IMR-90 (cell line): ENCODE measurements around the gene STUM. TPM values are rescaled to one million over a fixed set of nuclear protein-coding genes. Genes with fewer than 3 reads are reported as not detected.
A peak's percentile ranks its signal among the peaks of the same experiment; 100 is the strongest.

Experiments used
- ATAC-seq: fragments of 200-7000 bp; cut with Tn5 transposase; 2 replicates; pipeline ENCODE4 v1.9.1; 2020; ENCODE audit warnings: low read depth, mild to moderate bottlenecking, moderate library complexity
- BruUV-seq: library from RNA; stranded (reverse); fragments of 400-500 nt; replicated peaks from 2 replicates; lab custom pipeline; 2021; lab: Mats Ljungman, UMichigan
- CTCF ChIA-PET: fragments of 300-600 bp; formaldehyde crosslinking; extraction: SDS; loops from one replicate; lab custom pipeline; 2021; ENCODE audit warnings: antibody characterized with exemption; lab: Yijun Ruan, JAX
- POLR2A ChIA-PET: fragments of 300-600 bp; sonication (Branson Sonifier 250); formaldehyde crosslinking; loops from one replicate; lab custom pipeline; 2022; ENCODE audit warnings: antibody characterized with exemption; ENCODE audit not compliant: unreplicated experiment; lab: Charles Lee
- DNase-seq: peaks from one replicate; pipeline ENCODE4 v3.0.0; 2013
- H2AFZ ChIP-seq: replicated peaks from 2 replicates; pipeline ENCODE3; 2013; ENCODE audit warnings: low read length, mild to moderate bottlenecking; ENCODE audit not compliant: poor library complexity
- H2AK5ac ChIP-seq: 2 replicates; pipeline ENCODE4 v1.6.1; 2013; ENCODE audit warnings: low read depth, low read length, inconsistent platforms
- H2AK9ac ChIP-seq: replicated peaks from 2 replicates; pipeline ENCODE3; 2013; ENCODE audit warnings: mild to moderate bottlenecking, low read depth, low read length, moderate library complexity; ENCODE audit not compliant: poor library complexity
- H2BK120ac ChIP-seq: 2 replicates; pipeline ENCODE4 v1.6.1; 2013; ENCODE audit warnings: low read depth, low read length, inconsistent platforms
- H2BK15ac ChIP-seq: 3 replicates; pipeline ENCODE4 v1.6.1; 2013; ENCODE audit warnings: low read depth, low read length, inconsistent platforms
- H2BK20ac ChIP-seq: 2 replicates; pipeline ENCODE4 v1.6.1; 2013; ENCODE audit warnings: low read depth, mild to moderate bottlenecking, inconsistent platforms, low read length, moderate library complexity
- H2BK5ac ChIP-seq: 2 replicates; pipeline ENCODE4 v1.6.1; 2013; ENCODE audit warnings: mild to moderate bottlenecking, low read depth, low read length, inconsistent platforms; ENCODE audit not compliant: poor library complexity, severe bottlenecking
- H3K14ac ChIP-seq: replicated peaks from 2 replicates; pipeline ENCODE4 v1.6.1; 2013; ENCODE audit warnings: low read depth, low read length, inconsistent platforms
- H3K18ac ChIP-seq: 2 replicates; pipeline ENCODE4 v1.6.1; 2013; ENCODE audit warnings: low read depth, low read length, control low read depth
- H3K23ac ChIP-seq: 2 replicates; pipeline ENCODE4 v1.6.1; 2013; ENCODE audit warnings: low read depth, low read length, inconsistent platforms
- H3K27ac ChIP-seq: 2 replicates; pipeline ENCODE4 v1.5.1; 2013; ENCODE audit warnings: mild to moderate bottlenecking, control low read depth, low read length; ENCODE audit not compliant: insufficient read depth
- H3K27me3 ChIP-seq: 2 replicates; pipeline ENCODE4 v1.6.1; 2013; ENCODE audit warnings: low read length; ENCODE audit not compliant: control insufficient read depth, insufficient read depth
- H3K36me3 ChIP-seq: 2 replicates; pipeline ENCODE4 v1.6.1; 2013; ENCODE audit warnings: low read length, mixed read lengths; ENCODE audit not compliant: control insufficient read depth, insufficient read depth
- H3K4ac ChIP-seq: 2 replicates; pipeline ENCODE4 v1.6.1; 2013; ENCODE audit warnings: low read depth, low read length, inconsistent platforms
- H3K4me1 ChIP-seq: 2 replicates; pipeline ENCODE4 v1.6.1; 2013; ENCODE audit warnings: low read length, mixed read lengths; ENCODE audit not compliant: control insufficient read depth, insufficient read depth
- H3K4me2 ChIP-seq: 2 replicates; pipeline ENCODE4 v1.6.1; 2013; ENCODE audit warnings: low read depth, mild to moderate bottlenecking, control low read depth, low read length, moderate library complexity
- H3K4me3 ChIP-seq: 2 replicates; pipeline ENCODE4 v1.5.1; 2013; ENCODE audit warnings: low read depth, mild to moderate bottlenecking, control low read depth, low read length, moderate library complexity; ENCODE audit not compliant: insufficient read depth
- H3K56ac ChIP-seq: 2 replicates; pipeline ENCODE4 v1.6.1; 2013; ENCODE audit warnings: low read length, inconsistent platforms; ENCODE audit not compliant: insufficient read depth; ENCODE audit errors: extremely low read depth
- H3K79me1 ChIP-seq, 2 experiments: 2 replicates each; pipeline ENCODE4 v1.6.1; 2013; ENCODE audit warnings: low read length in 2 of 2, inconsistent platforms in 1 of 2, low read depth in 1 of 2
- H3K9ac ChIP-seq: 2 replicates; pipeline ENCODE4 v1.6.1; 2013; ENCODE audit warnings: low read depth, low read length, control low read depth
- H3K9me1 ChIP-seq: 2 replicates; pipeline ENCODE4 v1.6.1; 2013; ENCODE audit warnings: low read length, inconsistent platforms; ENCODE audit not compliant: insufficient read depth
- H3K9me3 ChIP-seq: 2 replicates; pipeline ENCODE4 v1.6.1; 2013; ENCODE audit warnings: low read length; ENCODE audit not compliant: control insufficient read depth, insufficient read depth
- H4K20me1 ChIP-seq: 2 replicates; pipeline ENCODE4 v1.6.1; 2013; ENCODE audit warnings: low read length, inconsistent platforms; ENCODE audit not compliant: insufficient read depth
- H4K5ac ChIP-seq: 2 replicates; pipeline ENCODE4 v1.6.1; 2013; ENCODE audit warnings: mild to moderate bottlenecking, low read depth, low read length, control low read depth
- H4K8ac ChIP-seq, 2 experiments: 2 replicates each; pipeline ENCODE4 v1.6.1; 2013; ENCODE audit warnings: low read depth in 2 of 2, low read length in 2 of 2, control low read depth in 1 of 2, inconsistent platforms in 1 of 2
- H4K91ac ChIP-seq: 2 replicates; pipeline ENCODE4 v1.6.1; 2013; ENCODE audit warnings: low read depth, low read length, inconsistent platforms; ENCODE audit not compliant: insufficient read depth
- BHLHE40 ChIP-seq: fragments of 150-350 bp; IDR thresholded peaks from 2 replicates; pipeline ENCODE4 v1.6.1; 2016; ENCODE audit warnings: mild to moderate bottlenecking, low read depth, low read length
- CEBPB ChIP-seq: IDR thresholded peaks from 2 replicates; pipeline ENCODE4 v1.6.1; 2012; ENCODE audit warnings: low read depth, low read length, improper control_type of control experiment
- CHD1 ChIP-seq: IDR thresholded peaks from 2 replicates; pipeline ENCODE4 v1.6.1; 2012; ENCODE audit warnings: low read depth, low read length, improper control_type of control experiment
- CTCF ChIP-seq: conservative IDR thresholded peaks from 2 replicates; pipeline ENCODE4 v1.5.1; 2012; ENCODE audit warnings: mild to moderate bottlenecking, low read depth, low read length, improper control_type of control experiment
- ELK1 ChIP-seq: fragments of 150-350 bp; IDR thresholded peaks from 2 replicates; pipeline ENCODE4 v1.6.1; 2016; ENCODE audit warnings: low read depth, mild to moderate bottlenecking, low read length, moderate library complexity, borderline replicate concordance
- FOS ChIP-seq: fragments of 150-350 bp; IDR thresholded peaks from 2 replicates; pipeline ENCODE4 v1.6.1; 2016; ENCODE audit warnings: low read depth, low read length
- MAFK ChIP-seq: IDR thresholded peaks from 2 replicates; pipeline ENCODE4 v1.6.1; 2012; ENCODE audit warnings: low read depth, low read length, improper control_type of control experiment
- MAZ ChIP-seq: IDR thresholded peaks from 2 replicates; pipeline ENCODE4 v1.6.1; 2012; ENCODE audit warnings: low read depth, mild to moderate bottlenecking, low read length, improper control_type of control experiment, moderate library complexity, borderline replicate concordance
- MXI1 ChIP-seq: IDR thresholded peaks from 2 replicates; pipeline ENCODE4 v1.6.1; 2012; ENCODE audit warnings: low read depth, mild to moderate bottlenecking, low read length, moderate library complexity, borderline replicate concordance
- NFE2L2 ChIP-seq: fragments of 150-350 bp; IDR thresholded peaks from 2 replicates; pipeline ENCODE4 v1.6.1; 2016; ENCODE audit warnings: low read depth, mild to moderate bottlenecking, low read length
- POLR2A ChIP-seq: IDR thresholded peaks from 2 replicates; pipeline ENCODE4 v1.6.1; 2012; ENCODE audit warnings: mild to moderate bottlenecking, low read depth, low read length
- RAD21 ChIP-seq: IDR thresholded peaks from 2 replicates; pipeline ENCODE4 v1.6.1; 2012; ENCODE audit warnings: low read length, improper control_type of control experiment
- RCOR1 ChIP-seq: IDR thresholded peaks from 2 replicates; pipeline ENCODE4 v1.6.1; 2012; ENCODE audit warnings: mild to moderate bottlenecking, low read length, improper control_type of control experiment; ENCODE audit not compliant: insufficient replicate concordance
- RFX5 ChIP-seq: IDR thresholded peaks from 2 replicates; pipeline ENCODE4 v1.8.0; 2012; ENCODE audit warnings: low read depth, mild to moderate bottlenecking, low read length, moderate library complexity
- SMC3 ChIP-seq: fragments of 150-350 bp; IDR thresholded peaks from 2 replicates; pipeline ENCODE4 v1.6.1; 2016; ENCODE audit warnings: low read depth, mild to moderate bottlenecking, antibody characterized with exemption, low read length, moderate library complexity
- USF2 ChIP-seq: fragments of 150-350 bp; IDR thresholded peaks from 2 replicates; pipeline ENCODE4 v1.6.1; 2017; ENCODE audit warnings: mild to moderate bottlenecking, antibody characterized with exemption, low read length, low read depth
- WGBS, 2 experiments: methylation state at CpG; one replicate each; pipeline versions ENCODE4 v1.1.5 to v1.1.7; 2013; ENCODE audit warnings: missing lambda C conversion rate in 2 of 2; ENCODE audit not compliant: insufficient read length in 1 of 2; ENCODE audit errors: extremely low coverage in 2 of 2; 5-methylcytosine and 5-hydroxymethylcytosine counted together
- dilution Hi-C: fragments of 300-500 bp; cut with HindIII; formaldehyde crosslinking; loops from one replicate; pipeline ENCODE4 v1.14.3; 2018; ENCODE audit warnings: low sequenced_read_pairs; ENCODE audit not compliant: unreplicated experiment
- in situ Hi-C: fragments of 300-500 bp; cut with MboI; formaldehyde crosslinking; loops from 3 replicates; pipeline ENCODE4 v1.14.3; 2019; ENCODE audit warnings: low sequenced_read_pairs, inconsistent platforms, mixed read lengths
- intact Hi-C: fragments of 100-400 bp; cut with micrococcal nuclease; formaldehyde crosslinking; loops from 2 replicates; pipeline ENCODE4 v1.10.0; 2022
- polyA plus RNA-seq, 3 experiments: library from polyadenylated mRNA; depleted of rRNA; stranded (reverse); fragments of >200 nt; gene quantifications; 2 replicates each; pipeline ENCODE4 v1.2.3, GENCODE V29; 2012; ENCODE audit warnings: low replicate concordance in 1 of 3
- total RNA-seq: library from RNA; depleted of rRNA; stranded (reverse); fragments of >200 nt; gene quantifications from 2 replicates; pipeline ENCODE4 v1.2.3, GENCODE V29; 2012

Gene STUM
- total and polyA plus RNA-seq, 2 of the 4 experiments (the other 2 are of a cell fraction): not detected

- Histone ChIP-seq H3K27me3 (peaks cover 1% of the 10 kb centered on the region), H3K9ac (no peak overlapping the region), H2AK5ac (no peak overlapping the region), H2BK15ac (no peak overlapping the region), H3K56ac (no peak overlapping the region), H3K4me3 (no peak overlapping the region), H2BK120ac (no peak overlapping the region), H3K27ac (no peak overlapping the region), H3K9me1 (no peaks in the 10 kb centered on the region), H2BK5ac (no peak overlapping the region), H3K36me3 (no peaks in the 10 kb centered on the region), H3K4me1 (no peaks in the 10 kb centered on the region), H2AFZ (peak overlapping the region; percentile 68), H3K4me2 (peak overlapping the region; percentile 45), H3K18ac (no peak overlapping the region), H4K20me1 (no peaks in the 10 kb centered on the region), H3K79me1 (no peaks in the 10 kb centered on the region), H2AK9ac (peak overlapping the region; percentile 10), H2BK20ac (no peak overlapping the region), H3K23ac (no peak overlapping the region), H4K91ac (no peak overlapping the region), H3K14ac (no peak overlapping the region), H4K5ac (no peak overlapping the region), H3K9me3 (peaks cover 2% of the 10 kb centered on the region; the same call in 1 of the 2 replicates), H4K8ac (no peak overlapping the region), H3K4ac (no peak overlapping the region)
- intact Hi-C loops (loop anchor here (2.0 to 5.0 kb wide), 3 partner anchors 79 to 811 kb away; partner anchors contain the start of gene STUM), in situ Hi-C loops (no loop called here), dilution Hi-C loops (no loop called here)
- ATAC-seq (peak; percentile 98), DNase-seq (peak; percentile 59)
- ChIA-PET CTCF (interaction anchor here (0.6 to 1.3 kb wide), 13 partner anchors 13 to 442 kb away, joined by 3 to 8 read pairs (median 4); partner anchors contain the start of gene ITPKB), POLR2A (no interaction called here)
- WGBS, 2 experiments: 0% methylated on average over 1 of the region's 11 CpGs; no CpG with 5 or more reads in 1 of the 2 experiments
- no peak for TF ChIP-seq RFX5
- TF ChIP-seq BHLHE40: peak; percentile 97
- TF ChIP-seq MAZ: no peak
- peak; percentile 88 for TF ChIP-seq USF2
- TF ChIP-seq MXI1: peak; percentile 89
- TF ChIP-seq FOS: no peak
- no peak for TF ChIP-seq CEBPB
- no peak for TF ChIP-seq MAFK
- TF ChIP-seq ELK1: no peak
- peak; percentile 89 for TF ChIP-seq CTCF
- no peak for TF ChIP-seq POLR2A
- no peak for TF ChIP-seq RCOR1
- TF ChIP-seq CHD1: no peak
- peak; percentile 76 for TF ChIP-seq SMC3
- no peak for TF ChIP-seq NFE2L2
- TF ChIP-seq RAD21: peak; percentile 78
- BruUV-seq: no TSS peak
Measured at GRCh38 chr1:226626577-226626956, 78.0 kb downstream of the STUM start.
